C4-2B (cell line): ENCODE measurements around the gene ZNF195.
"Not testable (repeated sequence)": the region's sequence is repeated elsewhere in the genome, so short reads cannot be mapped to it uniquely, and the experiment has no call there.

Experiments used
- ZFX ChIP-seq: fragments of 450-650 bp; IDR thresholded peaks from 2 replicates; pipeline ENCODE4 v1.6.1; 2017
- TF ChIP-seq, protein P1 (sequence below): fragments of 450-650 bp; conservative IDR thresholded peaks from 2 replicates; pipeline ENCODE4 v1.5.1; 2017; ENCODE audit warnings: mild to moderate bottlenecking

DNA sequence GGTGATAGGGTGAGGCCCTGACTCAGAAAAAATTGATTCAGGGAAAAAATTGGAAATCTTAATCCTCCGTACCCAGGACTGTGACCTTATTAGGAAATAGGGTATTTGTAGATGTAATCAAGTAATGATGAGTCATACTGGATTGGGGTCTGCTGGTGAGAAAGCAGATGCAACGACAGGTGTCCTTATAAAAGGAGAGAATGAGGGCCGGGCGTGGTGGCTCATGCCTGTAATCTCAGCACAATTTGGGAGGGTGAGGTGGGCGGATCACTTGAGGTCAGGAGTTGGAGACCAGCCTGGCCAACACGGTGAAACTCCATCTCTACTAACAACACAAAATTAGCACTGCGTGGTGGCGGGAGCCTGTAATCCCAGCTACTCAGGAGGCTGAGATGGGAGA lies 47.6 kb upstream of the ZNF195 start:
- TF ChIP-seq, protein P1, sequence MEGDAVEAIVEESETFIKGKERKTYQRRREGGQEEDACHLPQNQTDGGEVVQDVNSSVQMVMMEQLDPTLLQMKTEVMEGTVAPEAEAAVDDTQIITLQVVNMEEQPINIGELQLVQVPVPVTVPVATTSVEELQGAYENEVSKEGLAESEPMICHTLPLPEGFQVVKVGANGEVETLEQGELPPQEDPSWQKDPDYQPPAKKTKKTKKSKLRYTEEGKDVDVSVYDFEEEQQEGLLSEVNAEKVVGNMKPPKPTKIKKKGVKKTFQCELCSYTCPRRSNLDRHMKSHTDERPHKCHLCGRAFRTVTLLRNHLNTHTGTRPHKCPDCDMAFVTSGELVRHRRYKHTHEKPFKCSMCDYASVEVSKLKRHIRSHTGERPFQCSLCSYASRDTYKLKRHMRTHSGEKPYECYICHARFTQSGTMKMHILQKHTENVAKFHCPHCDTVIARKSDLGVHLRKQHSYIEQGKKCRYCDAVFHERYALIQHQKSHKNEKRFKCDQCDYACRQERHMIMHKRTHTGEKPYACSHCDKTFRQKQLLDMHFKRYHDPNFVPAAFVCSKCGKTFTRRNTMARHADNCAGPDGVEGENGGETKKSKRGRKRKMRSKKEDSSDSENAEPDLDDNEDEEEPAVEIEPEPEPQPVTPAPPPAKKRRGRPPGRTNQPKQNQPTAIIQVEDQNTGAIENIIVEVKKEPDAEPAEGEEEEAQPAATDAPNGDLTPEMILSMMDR, result not testable (repeated sequence)
- TF ChIP-seq ZFX, result not testable (repeated sequence)
